Suprapubic skin (tissue), 4 donors: ENCODE results near the gene SETD1A. TPM values are rescaled to one million over a fixed set of nuclear protein-coding genes. Genes with fewer than 3 reads are reported as not detected.
A peak's percentile ranks its signal among the peaks of the same experiment; 100 is the strongest.
"Not testable (repeated sequence)": the region's sequence is repeated elsewhere in the genome, so short reads cannot be mapped to it uniquely, and the experiment has no call there.

Source experiments
- DNase-seq, 2 donors: peaks; one replicate each; pipeline ENCODE4 v3.0.0-alpha.2; 2019; ENCODE audit warnings: low spot score in 2 of 2
- H3K27ac ChIP-seq: fragments of 200-600 bp; sonication (generic); one replicate; pipeline ENCODE4 v1.5.1; 2019
- H3K27me3 ChIP-seq: fragments of 200-600 bp; sonication (generic); one replicate; pipeline ENCODE4 v1.5.1; 2019
- H3K36me3 ChIP-seq: fragments of 200-600 bp; sonication (generic); one replicate; pipeline ENCODE4 v1.5.1; 2019
- H3K4me1 ChIP-seq: fragments of 200-600 bp; sonication (generic); one replicate; pipeline ENCODE4 v1.5.1; 2019
- H3K4me3 ChIP-seq: fragments of 200-600 bp; sonication (generic); one replicate; pipeline ENCODE4 v1.5.1; 2019; ENCODE audit warnings: mild to moderate bottlenecking
- H3K9me3 ChIP-seq: fragments of 200-600 bp; sonication (generic); one replicate; pipeline ENCODE4 v1.5.1; 2019
- CTCF ChIP-seq, 2 donors: fragments of 200-600 bp in 1 of 2; fragments of 450-650 bp in 1 of 2; sonication (generic) in 1 of 2; IDR thresholded peaks; one replicate each; pipeline ENCODE4 v1.5.1; 2016 to 2019; ENCODE audit warnings: antibody characterized with exemption in 2 of 2, mild to moderate bottlenecking in 1 of 2, moderate library complexity in 1 of 2
- EP300 ChIP-seq: sonication (generic); formaldehyde crosslinking; IDR thresholded peaks from one replicate; pipeline ENCODE4 v1.6.1; 2017; ENCODE audit warnings: antibody characterized with exemption
- POLR2A ChIP-seq, 2 donors: fragments of 450-650 bp; IDR thresholded peaks; one replicate each; pipeline ENCODE4 v1.6.1; 2017; ENCODE audit warnings: antibody characterized with exemption in 2 of 2, mild to moderate bottlenecking in 2 of 2, moderate library complexity in 2 of 2
- POLR2AphosphoS5 ChIP-seq, 3 donors: sonication (generic); formaldehyde crosslinking; IDR thresholded peaks; one replicate each; pipeline ENCODE4 v1.6.1; 2017; ENCODE audit warnings: antibody characterized with exemption in 3 of 3
- WGBS: methylation state at CpG from one replicate; pipeline ENCODE4 v1.1.5; 2018; 5-methylcytosine and 5-hydroxymethylcytosine counted together
- total RNA-seq, 4 donors: library from RNA; depleted of rRNA; stranded (reverse); fragments of >200 nt; gene quantifications; one replicate each; pipeline ENCODE4 v1.1.0, GENCODE V29; 2016

Gene SETD1A
- total RNA-seq, 4 donors from 2014 or later = 12.5 to 14.7 (median 13.7) TPM

GRCh38 chr16:30930160-30930571 is 27.4 kb upstream of the SETD1A start:
- WGBS = 92% methylated on average over 11 of the region's 35 CpGs

GRCh38 chr16:30931068-30931650 is 26.4 kb upstream of the SETD1A start:
- H3K27me3 ChIP-seq = no peaks in the 10 kb centered on the region
- H3K36me3 ChIP-seq = peaks cover 48% of the 10 kb centered on the region
- TF ChIP-seq EP300 (no peak), CTCF (IDR thresholded peaks at IDR 0.05) (no peak), POLR2AphosphoS5 (IDR thresholded peaks at IDR 0.05) (no peak), POLR2A (IDR thresholded peaks at IDR 0.05) (no peak)
- H3K27ac ChIP-seq = no peak overlapping the region
- 72% methylated on average over 12 of the region's 12 CpGs for WGBS
- H3K9me3 ChIP-seq = no peaks in the 10 kb centered on the region
- DNase-seq = no peak
- H3K4me1 ChIP-seq = peaks cover 19% of the 10 kb centered on the region
- H3K4me3 ChIP-seq = no peak overlapping the region

More at GRCh38 chr16:30930160-30930571, 27.4 kb upstream of the SETD1A start:
- Histone ChIP-seq H3K36me3 (peaks cover 48% of the 10 kb centered on the region), H3K4me1 (peaks cover 23% of the 10 kb centered on the region), H3K4me3 (no peak overlapping the region), H3K27ac (no peak overlapping the region), H3K9me3 (no peaks in the 10 kb centered on the region), H3K27me3 (no peaks in the 10 kb centered on the region)
- TF ChIP-seq EP300 = no peak
- TF ChIP-seq CTCF (IDR thresholded peaks at IDR 0.05) = no peak
- no peak for TF ChIP-seq POLR2A (IDR thresholded peaks at IDR 0.05)
- TF ChIP-seq POLR2AphosphoS5 (IDR thresholded peaks at IDR 0.05) = no peak
- DNase-seq = no peak

GRCh38 chr16:30934827-30935557 is 22.6 kb upstream of the SETD1A start:
- WGBS = 63% methylated on average over 12 of the region's 12 CpGs
- peaks cover 43% of the 10 kb centered on the region for H3K36me3 ChIP-seq

GRCh38 chr16:30937692-30938091 is 19.9 kb upstream of the SETD1A start:
- H3K36me3 ChIP-seq = peaks cover 17% of the 10 kb centered on the region
- peaks cover 25% of the 10 kb centered on the region for H3K4me1 ChIP-seq
- WGBS = 53% methylated on average over 5 of the region's 5 CpGs
- H3K4me3 ChIP-seq = no peak overlapping the region
- DNase-seq = no peak
- H3K27me3 ChIP-seq = no peaks in the 10 kb centered on the region
- no peaks in the 10 kb centered on the region for H3K9me3 ChIP-seq
- TF ChIP-seq CTCF (IDR thresholded peaks at IDR 0.05) = no peak
- TF ChIP-seq EP300 = no peak
- no peak for TF ChIP-seq POLR2A (IDR thresholded peaks at IDR 0.05)
- no peak for TF ChIP-seq POLR2AphosphoS5 (IDR thresholded peaks at IDR 0.05)
- no peak overlapping the region for H3K27ac ChIP-seq

More at GRCh38 chr16:30934827-30935557, 22.6 kb upstream of the SETD1A start:
- peak in 1 of 2 donors; percentile 71 for DNase-seq
- Histone ChIP-seq H3K27ac (no peak overlapping the region), H3K4me3 (no peak overlapping the region), H3K27me3 (no peaks in the 10 kb centered on the region), H3K9me3 (no peaks in the 10 kb centered on the region), H3K4me1 (peaks cover 14% of the 10 kb centered on the region)
- TF ChIP-seq POLR2AphosphoS5 (IDR thresholded peaks at IDR 0.05) = no peak
- TF ChIP-seq CTCF (IDR thresholded peaks at IDR 0.05) = peak; percentile 18 to 62

- DNase-seq, H3K9me3 ChIP-seq, H3K27me3 ChIP-seq, H3K4me3 ChIP-seq, H3K27ac ChIP-seq: not testable (repeated sequence)
- 91% methylated on average over 8 of the region's 8 CpGs for WGBS
- Histone ChIP-seq H3K36me3 (peaks cover 20% of the 10 kb centered on the region), H3K4me1 (peaks cover 25% of the 10 kb centered on the region)
Observed at GRCh38 chr16:30939571-30939970, 18.0 kb upstream of the SETD1A start.
